GM06990 (cell line): Measurements from ENCODE around the gene SPTBN5.

Experiments
- DNase-seq: peaks from one replicate; pipeline ENCODE4 v3.0.0-alpha.2; 2011; ENCODE audit not compliant: insufficient read length; ENCODE audit errors: extremely low read depth
- H3K27me3 ChIP-seq: replicated peaks from 2 replicates; pipeline ENCODE4 v1.6.0; 2011; ENCODE audit warnings: low read length; ENCODE audit not compliant: control insufficient read depth, insufficient read depth
- H3K36me3 ChIP-seq: 2 replicates; pipeline ENCODE4 v1.5.1; 2011; ENCODE audit warnings: low read length; ENCODE audit not compliant: control insufficient read depth, insufficient read depth
- H3K4me3 ChIP-seq: replicated peaks from 2 replicates; pipeline ENCODE4 v1.5.1; 2011; ENCODE audit warnings: low read depth, mild to moderate bottlenecking, control low read depth, low read length
- CTCF ChIP-seq: IDR thresholded peaks from 2 replicates; pipeline ENCODE4 v1.5.1; 2011; ENCODE audit warnings: low read length, control low read depth, mild to moderate bottlenecking, inconsistent platforms; ENCODE audit not compliant: insufficient read depth, poor library complexity, severe bottlenecking

The SPTBN5 gene

GRCh38 chr15:41893422-41894250, at the start of gene SPTBN5:
TSS of gene SPTBN5 (minus strand) at chr15:41894053. CDS start at chr15:41893497, 556 bp downstream.
- H3K36me3 ChIP-seq: peaks cover 6% of the 10 kb centered on the region
- no peak for DNase-seq
- H3K4me3 ChIP-seq: peak within 1 kb of the TSS; percentile 26
- no peak for TF ChIP-seq CTCF
- no peaks in the 10 kb centered on the region for H3K27me3 ChIP-seq

GRCh38 chr15:41942886-41943285, 49.0 kb upstream of the SPTBN5 start:
- no peak for DNase-seq
- no peak for TF ChIP-seq CTCF
- Histone ChIP-seq H3K4me3 (no peak overlapping the region), H3K36me3 (peaks cover 33% of the 10 kb centered on the region), H3K27me3 (no peaks in the 10 kb centered on the region)

- H3K27me3 ChIP-seq: no peaks in the 10 kb centered on the region
- H3K36me3 ChIP-seq: peaks cover 31% of the 10 kb centered on the region
- TF ChIP-seq CTCF: no peak
- DNase-seq: no peak
- H3K4me3 ChIP-seq: no peak overlapping the region
Measured at GRCh38 chr15:41941644-41942415, 48.0 kb upstream of the SPTBN5 start.

- TF ChIP-seq CTCF: no peak
- Histone ChIP-seq H3K4me3 (no peak overlapping the region), H3K36me3 (peaks cover 28% of the 10 kb centered on the region), H3K27me3 (no peaks in the 10 kb centered on the region)
- no peak for DNase-seq
Measured at GRCh38 chr15:41940441-41940857, 46.6 kb upstream of the SPTBN5 start.

- H3K36me3 ChIP-seq: peaks cover 25% of the 10 kb centered on the region
- no peak for TF ChIP-seq CTCF
- H3K4me3 ChIP-seq: no peak overlapping the region
- DNase-seq: no peak
- no peaks in the 10 kb centered on the region for H3K27me3 ChIP-seq
Measured at GRCh38 chr15:41939986-41940385, 46.1 kb upstream of the SPTBN5 start.
